IMR-90 (cell line): ENCODE data around the gene TAS2R40. TPM values are rescaled to one million over a fixed set of nuclear protein-coding genes. Genes with fewer than 3 reads are reported as not detected.

Experiments used
- ATAC-seq: fragments of 200-7000 bp; cut with Tn5 transposase; 2 replicates; pipeline ENCODE4 v1.9.1; 2020; ENCODE audit warnings: low read depth, mild to moderate bottlenecking, moderate library complexity
- BruUV-seq: library from RNA; stranded (reverse); fragments of 400-500 nt; replicated peaks from 2 replicates; lab custom pipeline; 2021; lab: Mats Ljungman, UMichigan
- CTCF ChIA-PET: fragments of 300-600 bp; formaldehyde crosslinking; extraction: SDS; loops from one replicate; lab custom pipeline; 2021; ENCODE audit warnings: antibody characterized with exemption; lab: Yijun Ruan, JAX
- POLR2A ChIA-PET: fragments of 300-600 bp; sonication (Branson Sonifier 250); formaldehyde crosslinking; loops from one replicate; lab custom pipeline; 2022; ENCODE audit warnings: antibody characterized with exemption; ENCODE audit not compliant: unreplicated experiment; lab: Charles Lee
- DNase-seq: peaks from one replicate; pipeline ENCODE4 v3.0.0; 2013
- H2AFZ ChIP-seq: replicated peaks from 2 replicates; pipeline ENCODE3; 2013; ENCODE audit warnings: low read length, mild to moderate bottlenecking; ENCODE audit not compliant: poor library complexity
- H2AK5ac ChIP-seq: 2 replicates; pipeline ENCODE4 v1.6.1; 2013; ENCODE audit warnings: low read depth, low read length, inconsistent platforms
- H2AK9ac ChIP-seq: replicated peaks from 2 replicates; pipeline ENCODE3; 2013; ENCODE audit warnings: mild to moderate bottlenecking, low read depth, low read length, moderate library complexity; ENCODE audit not compliant: poor library complexity
- H2BK120ac ChIP-seq: 2 replicates; pipeline ENCODE4 v1.6.1; 2013; ENCODE audit warnings: low read depth, low read length, inconsistent platforms
- H2BK15ac ChIP-seq: 3 replicates; pipeline ENCODE4 v1.6.1; 2013; ENCODE audit warnings: low read depth, low read length, inconsistent platforms
- H2BK20ac ChIP-seq: 2 replicates; pipeline ENCODE4 v1.6.1; 2013; ENCODE audit warnings: low read depth, mild to moderate bottlenecking, inconsistent platforms, low read length, moderate library complexity
- H2BK5ac ChIP-seq: 2 replicates; pipeline ENCODE4 v1.6.1; 2013; ENCODE audit warnings: mild to moderate bottlenecking, low read depth, low read length, inconsistent platforms; ENCODE audit not compliant: poor library complexity, severe bottlenecking
- H3K14ac ChIP-seq: replicated peaks from 2 replicates; pipeline ENCODE4 v1.6.1; 2013; ENCODE audit warnings: low read depth, low read length, inconsistent platforms
- H3K18ac ChIP-seq: 2 replicates; pipeline ENCODE4 v1.6.1; 2013; ENCODE audit warnings: low read depth, low read length, control low read depth
- H3K23ac ChIP-seq: 2 replicates; pipeline ENCODE4 v1.6.1; 2013; ENCODE audit warnings: low read depth, low read length, inconsistent platforms
- H3K27ac ChIP-seq: 2 replicates; pipeline ENCODE4 v1.5.1; 2013; ENCODE audit warnings: mild to moderate bottlenecking, control low read depth, low read length; ENCODE audit not compliant: insufficient read depth
- H3K27me3 ChIP-seq: 2 replicates; pipeline ENCODE4 v1.6.1; 2013; ENCODE audit warnings: low read length; ENCODE audit not compliant: control insufficient read depth, insufficient read depth
- H3K36me3 ChIP-seq: 2 replicates; pipeline ENCODE4 v1.6.1; 2013; ENCODE audit warnings: low read length, mixed read lengths; ENCODE audit not compliant: control insufficient read depth, insufficient read depth
- H3K4ac ChIP-seq: 2 replicates; pipeline ENCODE4 v1.6.1; 2013; ENCODE audit warnings: low read depth, low read length, inconsistent platforms
- H3K4me1 ChIP-seq: 2 replicates; pipeline ENCODE4 v1.6.1; 2013; ENCODE audit warnings: low read length, mixed read lengths; ENCODE audit not compliant: control insufficient read depth, insufficient read depth
- H3K4me2 ChIP-seq: 2 replicates; pipeline ENCODE4 v1.6.1; 2013; ENCODE audit warnings: low read depth, mild to moderate bottlenecking, control low read depth, low read length, moderate library complexity
- H3K4me3 ChIP-seq: 2 replicates; pipeline ENCODE4 v1.5.1; 2013; ENCODE audit warnings: low read depth, mild to moderate bottlenecking, control low read depth, low read length, moderate library complexity; ENCODE audit not compliant: insufficient read depth
- H3K56ac ChIP-seq: 2 replicates; pipeline ENCODE4 v1.6.1; 2013; ENCODE audit warnings: low read length, inconsistent platforms; ENCODE audit not compliant: insufficient read depth; ENCODE audit errors: extremely low read depth
- H3K79me1 ChIP-seq, 2 experiments: 2 replicates each; pipeline ENCODE4 v1.6.1; 2013; ENCODE audit warnings: low read length in 2 of 2, inconsistent platforms in 1 of 2, low read depth in 1 of 2
- H3K9ac ChIP-seq: 2 replicates; pipeline ENCODE4 v1.6.1; 2013; ENCODE audit warnings: low read depth, low read length, control low read depth
- H3K9me1 ChIP-seq: 2 replicates; pipeline ENCODE4 v1.6.1; 2013; ENCODE audit warnings: low read length, inconsistent platforms; ENCODE audit not compliant: insufficient read depth
- H3K9me3 ChIP-seq: 2 replicates; pipeline ENCODE4 v1.6.1; 2013; ENCODE audit warnings: low read length; ENCODE audit not compliant: control insufficient read depth, insufficient read depth
- H4K20me1 ChIP-seq: 2 replicates; pipeline ENCODE4 v1.6.1; 2013; ENCODE audit warnings: low read length, inconsistent platforms; ENCODE audit not compliant: insufficient read depth
- H4K5ac ChIP-seq: 2 replicates; pipeline ENCODE4 v1.6.1; 2013; ENCODE audit warnings: mild to moderate bottlenecking, low read depth, low read length, control low read depth
- H4K8ac ChIP-seq, 2 experiments: 2 replicates each; pipeline ENCODE4 v1.6.1; 2013; ENCODE audit warnings: low read depth in 2 of 2, low read length in 2 of 2, control low read depth in 1 of 2, inconsistent platforms in 1 of 2
- H4K91ac ChIP-seq: 2 replicates; pipeline ENCODE4 v1.6.1; 2013; ENCODE audit warnings: low read depth, low read length, inconsistent platforms; ENCODE audit not compliant: insufficient read depth
- BHLHE40 ChIP-seq: fragments of 150-350 bp; IDR thresholded peaks from 2 replicates; pipeline ENCODE4 v1.6.1; 2016; ENCODE audit warnings: mild to moderate bottlenecking, low read depth, low read length
- CEBPB ChIP-seq: IDR thresholded peaks from 2 replicates; pipeline ENCODE4 v1.6.1; 2012; ENCODE audit warnings: low read depth, low read length, improper control_type of control experiment
- NFE2L2 ChIP-seq: fragments of 150-350 bp; IDR thresholded peaks from 2 replicates; pipeline ENCODE4 v1.6.1; 2016; ENCODE audit warnings: low read depth, mild to moderate bottlenecking, low read length
- RAD21 ChIP-seq: IDR thresholded peaks from 2 replicates; pipeline ENCODE4 v1.6.1; 2012; ENCODE audit warnings: low read length, improper control_type of control experiment
- RCOR1 ChIP-seq: IDR thresholded peaks from 2 replicates; pipeline ENCODE4 v1.6.1; 2012; ENCODE audit warnings: mild to moderate bottlenecking, low read length, improper control_type of control experiment; ENCODE audit not compliant: insufficient replicate concordance
- RFX5 ChIP-seq: IDR thresholded peaks from 2 replicates; pipeline ENCODE4 v1.8.0; 2012; ENCODE audit warnings: low read depth, mild to moderate bottlenecking, low read length, moderate library complexity
- WGBS, 2 experiments: methylation state at CpG; one replicate each; pipeline versions ENCODE4 v1.1.5 to v1.1.7; 2013; ENCODE audit warnings: missing lambda C conversion rate in 2 of 2; ENCODE audit not compliant: insufficient read length in 1 of 2; ENCODE audit errors: extremely low coverage in 2 of 2; 5-methylcytosine and 5-hydroxymethylcytosine counted together
- dilution Hi-C: fragments of 300-500 bp; cut with HindIII; formaldehyde crosslinking; loops from one replicate; pipeline ENCODE4 v1.14.3; 2018; ENCODE audit warnings: low sequenced_read_pairs; ENCODE audit not compliant: unreplicated experiment
- in situ Hi-C: fragments of 300-500 bp; cut with MboI; formaldehyde crosslinking; loops from 3 replicates; pipeline ENCODE4 v1.14.3; 2019; ENCODE audit warnings: low sequenced_read_pairs, inconsistent platforms, mixed read lengths
- intact Hi-C: fragments of 100-400 bp; cut with micrococcal nuclease; formaldehyde crosslinking; loops from 2 replicates; pipeline ENCODE4 v1.10.0; 2022
- microRNA-seq, 2 experiments: library from miRNA; stranded (forward) in 1 of 2; unstranded in 1 of 2; fragments of 10-50 nt in 1 of 2; fragments of <30 nt in 1 of 2; gene quantifications in 1 of 2; microRNA quantifications in 1 of 2; one replicate each; pipeline versions ENCODE3 to v1.1.0; 2013 to 2020; ENCODE audit not compliant: insufficient read depth in 1 of 2, insufficient read length in 1 of 2, unreplicated experiment in 1 of 2
- polyA plus RNA-seq, 3 experiments: library from polyadenylated mRNA; depleted of rRNA; stranded (reverse); fragments of >200 nt; gene quantifications; 2 replicates each; pipeline ENCODE4 v1.2.3, GENCODE V29; 2012; ENCODE audit warnings: low replicate concordance in 1 of 3
- small RNA-seq, 5 experiments: library from RNA; depleted of rRNA; stranded (forward); fragments of <200 nt; gene quantifications; one replicate each; pipeline ENCODE3, GENCODE V24; 2012
- total RNA-seq: library from RNA; depleted of rRNA; stranded (reverse); fragments of >200 nt; gene quantifications from 2 replicates; pipeline ENCODE4 v1.2.3, GENCODE V29; 2012; rRNA removed

The TAS2R40 gene
- total and polyA plus RNA-seq, 2 of the 4 experiments (the other 2 are of a cell fraction) = not detected

DNA sequence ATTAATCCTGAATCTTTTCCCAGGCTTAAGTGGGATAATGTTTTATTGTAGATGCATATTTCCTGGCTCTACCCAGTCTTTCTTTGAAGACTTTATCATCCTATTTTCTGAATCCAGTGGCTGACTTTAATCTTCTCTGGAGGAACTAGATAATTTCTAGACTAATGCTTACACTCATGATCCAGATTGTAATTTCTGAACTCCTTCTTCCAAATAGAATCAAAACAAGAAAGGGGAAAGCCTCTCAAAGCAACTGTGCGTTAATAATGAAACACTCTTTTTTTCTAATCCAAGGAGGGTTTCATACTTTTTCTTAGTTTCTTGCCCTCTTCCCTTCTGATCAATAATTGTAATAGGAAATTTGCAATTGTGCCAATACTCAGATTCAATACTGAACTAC, 49.4 kb downstream of the TAS2R40 start:
- no peak overlapping the region for H3K4me3 ChIP-seq
- H3K36me3 ChIP-seq = peaks cover 22% of the 10 kb centered on the region
- WGBS, 2 experiments = no CpG with 5 or more reads among the region's 1 CpG
- H3K79me1 ChIP-seq = no peaks in the 10 kb centered on the region
- H3K14ac ChIP-seq = no peak overlapping the region
- no peak overlapping the region for H3K4me2 ChIP-seq
- H3K9me3 ChIP-seq = no peaks in the 10 kb centered on the region
- no peaks in the 10 kb centered on the region for H3K9me1 ChIP-seq
- H4K20me1 ChIP-seq = no peaks in the 10 kb centered on the region
- H2BK20ac ChIP-seq = no peak overlapping the region
- no peak overlapping the region for H2BK15ac ChIP-seq
- H2BK5ac ChIP-seq = no peak overlapping the region
- H3K4ac ChIP-seq = no peak overlapping the region
- H3K9ac ChIP-seq = no peak overlapping the region
- in situ Hi-C loops = no loop called here
- no peak overlapping the region for H2BK120ac ChIP-seq
- no peak overlapping the region for H3K18ac ChIP-seq
- no TSS peak for BruUV-seq
- ATAC-seq = no peak
- no peak overlapping the region for H3K27ac ChIP-seq
- H2AK5ac ChIP-seq = no peak overlapping the region
- H3K23ac ChIP-seq = no peak overlapping the region
- no peaks in the 10 kb centered on the region for H3K27me3 ChIP-seq
- H3K56ac ChIP-seq = no peak overlapping the region
- H2AK9ac ChIP-seq = no peak overlapping the region
- TF ChIP-seq NFE2L2 (no peak), RAD21 (no peak), RFX5 (no peak), BHLHE40 (no peak), RCOR1 (no peak), CEBPB (no peak)
- H2AFZ ChIP-seq = no peak overlapping the region
- no peak overlapping the region for H4K91ac ChIP-seq
- DNase-seq = no peak
- POLR2A ChIA-PET = no interaction called here
- dilution Hi-C loops = no loop called here
- intact Hi-C loops = no loop called here
- no peaks in the 10 kb centered on the region for H3K4me1 ChIP-seq
- CTCF ChIA-PET = no interaction called here
- H4K5ac ChIP-seq = no peak overlapping the region
- no peak overlapping the region for H4K8ac ChIP-seq

Small RNAs within 50 kb of the gene (microRNA-seq; reads per million reads assigned to microRNA genes)
- not detected for gene AC073342.3 (ENCODE audit: insufficient read depth, insufficient read length)

Small RNAs within 50 kb of the gene (small RNA-seq; reads per million reads assigned to genes)
- 0 reads per million in 5 experiments for gene AC073342.3

Other genes starting within 250 kb of the TAS2R40 start
- gene OR9A2, start 194.9 kb upstream of the TAS2R40 start, total RNA-seq = not detected in 2 replicates
- not detected in 2 replicates for gene OR9A2, start 194.9 kb upstream of the TAS2R40 start, polyA plus RNA-seq (2012; rRNA removed)
- not detected in 2 replicates for gene OR6V1, start 169.7 kb upstream of the TAS2R40 start, total RNA-seq
- not detected in 2 replicates for gene OR6V1, start 169.7 kb upstream of the TAS2R40 start, polyA plus RNA-seq (2012; rRNA removed)
- gene PIP, start 90.0 kb upstream of the TAS2R40 start, total RNA-seq = not detected in 2 replicates
- gene PIP, start 90.0 kb upstream of the TAS2R40 start, polyA plus RNA-seq (2012; rRNA removed) = not detected in 2 replicates
- gene TAS2R39, start 38.6 kb upstream of the TAS2R40 start, total RNA-seq = not detected in 2 replicates
- not detected in 2 replicates for gene TAS2R39, start 38.6 kb upstream of the TAS2R40 start, polyA plus RNA-seq (2012; rRNA removed)
- 60.0 and 64.9 TPM in 2 replicates for gene GSTK1, start 41.4 kb downstream of the TAS2R40 start, total RNA-seq
- 109 and 111 TPM in 2 replicates for gene GSTK1, start 41.4 kb downstream of the TAS2R40 start, polyA plus RNA-seq (2012; rRNA removed)
- not detected in 2 replicates for gene TMEM139, start 62.9 kb downstream of the TAS2R40 start, total RNA-seq
- 0.07 TPM in 1 of 2 replicates, not detected in the other for gene TMEM139, start 62.9 kb downstream of the TAS2R40 start, polyA plus RNA-seq (2012; rRNA removed)
- gene CASP2, start 66.3 kb downstream of the TAS2R40 start, total RNA-seq = 18.6 and 25.6 TPM in 2 replicates
- gene CASP2, start 66.3 kb downstream of the TAS2R40 start, polyA plus RNA-seq (2012; rRNA removed) = 14.3 and 15.4 TPM in 2 replicates
- gene CLCN1, start 94.1 kb downstream of the TAS2R40 start, total RNA-seq = not detected in 2 replicates
- gene CLCN1, start 94.1 kb downstream of the TAS2R40 start, polyA plus RNA-seq (2012; rRNA removed) = not detected in 2 replicates
- 2.5 and 3.4 TPM in 2 replicates for gene FAM131B, start 140.7 kb downstream of the TAS2R40 start, total RNA-seq
- 3.7 and 4.3 TPM in 2 replicates for gene FAM131B, start 140.7 kb downstream of the TAS2R40 start, polyA plus RNA-seq (2012; rRNA removed)
- 22.6 and 25.0 TPM in 2 replicates for gene ZYX, start 159.3 kb downstream of the TAS2R40 start, total RNA-seq
- 291 and 334 TPM in 2 replicates for gene ZYX, start 159.3 kb downstream of the TAS2R40 start, polyA plus RNA-seq (2012; rRNA removed)
- gene EPHA1, start 186.8 kb downstream of the TAS2R40 start, total RNA-seq = not detected in 2 replicates
- gene EPHA1, start 186.8 kb downstream of the TAS2R40 start, polyA plus RNA-seq (2012; rRNA removed) = 0.10 TPM in 1 of 2 replicates, not detected in the other
- not detected in 2 replicates for gene TAS2R60, start 221.4 kb downstream of the TAS2R40 start, total RNA-seq
- gene TAS2R60, start 221.4 kb downstream of the TAS2R40 start, polyA plus RNA-seq (2012; rRNA removed) = not detected in 2 replicates